Loucy (cell line): ENCODE measurements around the gene NOL12.

ENCODE experiments used
- H2AFZ ChIP-seq: fragments of 200-600 bp; sonication (generic); 2 replicates; pipeline ENCODE4 v1.6.0; 2016; ENCODE audit warnings: antibody characterized with exemption, mild to moderate bottlenecking, low read length, moderate library complexity
- H3F3A ChIP-seq: fragments of 200-600 bp; 2 replicates; pipeline ENCODE4 v1.6.0; 2016; ENCODE audit warnings: antibody characterized with exemption, low read depth, mild to moderate bottlenecking
- H3K27me3 ChIP-seq: fragments of 200-600 bp; sonication (generic); 2 replicates; pipeline ENCODE4 v1.6.1; 2014; ENCODE audit warnings: low read length, mild to moderate bottlenecking; ENCODE audit not compliant: insufficient read depth, poor library complexity, severe bottlenecking
- H3K36me3 ChIP-seq: fragments of 200-600 bp; sonication (generic); 2 replicates; pipeline ENCODE4 v1.6.1; 2016; ENCODE audit warnings: low read length; ENCODE audit not compliant: insufficient read depth
- H3K4me1 ChIP-seq: fragments of 200-600 bp; sonication (generic); 2 replicates; pipeline ENCODE4 v1.5.1; 2014; ENCODE audit warnings: low read length, mild to moderate bottlenecking; ENCODE audit not compliant: insufficient read depth, poor library complexity, severe bottlenecking
- H3K4me2 ChIP-seq: fragments of 200-600 bp; sonication (generic); 2 replicates; pipeline ENCODE4 v1.6.0; 2014; ENCODE audit warnings: antibody characterized with exemption, low read length, low read depth, mild to moderate bottlenecking; ENCODE audit not compliant: poor library complexity, severe bottlenecking
- H3K4me3 ChIP-seq: fragments of 200-600 bp; sonication (generic); 2 replicates; pipeline ENCODE4 v1.5.1; 2014; ENCODE audit warnings: low read length, mild to moderate bottlenecking, mixed read lengths; ENCODE audit not compliant: poor library complexity, severe bottlenecking
- H3K79me2 ChIP-seq: fragments of 200-600 bp; sonication (generic); 2 replicates; pipeline ENCODE4 v1.6.1; 2014; ENCODE audit warnings: low read length; ENCODE audit not compliant: insufficient read depth
- H3K9ac ChIP-seq: fragments of 200-600 bp; sonication (generic); 2 replicates; pipeline ENCODE4 v1.6.0; 2014; ENCODE audit warnings: mild to moderate bottlenecking, low read depth, low read length, moderate library complexity; ENCODE audit not compliant: poor library complexity, severe bottlenecking
- H3K9me2 ChIP-seq: fragments of 200-600 bp; sonication (generic); replicated peaks from 2 replicates; pipeline ENCODE4 v1.6.1; 2016; ENCODE audit warnings: low read depth, low read length, mixed read lengths
- H3K9me3 ChIP-seq: fragments of 200-600 bp; sonication (generic); 2 replicates; pipeline ENCODE4 v1.6.1; 2014; ENCODE audit warnings: mild to moderate bottlenecking, antibody characterized with exemption, low read length, low read depth; ENCODE audit not compliant: insufficient read depth
- H4K20me1 ChIP-seq: fragments of 200-600 bp; sonication (generic); 2 replicates; pipeline ENCODE4 v1.6.0; 2014; ENCODE audit warnings: antibody characterized with exemption, low read length, mild to moderate bottlenecking; ENCODE audit not compliant: insufficient read depth, poor library complexity, severe bottlenecking
- CTCF ChIP-seq: fragments of 200-600 bp; sonication (generic); conservative IDR thresholded peaks from 2 replicates; pipeline ENCODE4 v1.5.1; 2014; ENCODE audit warnings: mild to moderate bottlenecking, antibody characterized with exemption, low read length
- EZH2phosphoT487 ChIP-seq: fragments of 200-600 bp; IDR thresholded peaks from 2 replicates; pipeline ENCODE4 v1.6.1; 2018; ENCODE audit warnings: antibody characterized with exemption, mild to moderate bottlenecking, moderate library complexity, borderline replicate concordance

The NOL12 gene

GRCh38 chr22:37669586-37669985 lies 16.6 kb upstream of the NOL12 start:
- H3K27me3 ChIP-seq: no peaks in the 10 kb centered on the region
- peaks cover 28% of the 10 kb centered on the region; the same call in 1 of the 2 replicates for H3K36me3 ChIP-seq
- no peak for TF ChIP-seq CTCF
- no peak for TF ChIP-seq EZH2phosphoT487
- no peak overlapping the region for H3K4me2 ChIP-seq
- no peak overlapping the region for H2AFZ ChIP-seq
- H3K4me3 ChIP-seq: no peak overlapping the region
- no peak overlapping the region for H3K9ac ChIP-seq
- no peaks in the 10 kb centered on the region for H3F3A ChIP-seq
- peaks cover 26% of the 10 kb centered on the region for H3K4me1 ChIP-seq
- peaks cover 16% of the 10 kb centered on the region for H4K20me1 ChIP-seq
- no peaks in the 10 kb centered on the region for H3K9me3 ChIP-seq
- no peaks in the 10 kb centered on the region for H3K9me2 ChIP-seq
- peaks cover 45% of the 10 kb centered on the region for H3K79me2 ChIP-seq

- Histone ChIP-seq H3K36me3 (peaks cover 3% of the 10 kb centered on the region; the same call in 1 of the 2 replicates), H3K4me2 (peak overlapping the region; percentile 27), H4K20me1 (peaks cover under 1% of the 10 kb centered on the region), H3F3A (0 out of 2 replicates have a peak, but pooled peaks cover 7% of the 10 kb centered on the region), H3K9me3 (no peaks in the 10 kb centered on the region), H3K9me2 (no peaks in the 10 kb centered on the region), H3K4me1 (peaks cover 29% of the 10 kb centered on the region), H3K79me2 (peaks cover 41% of the 10 kb centered on the region), H3K27me3 (no peaks in the 10 kb centered on the region), H2AFZ (no peak overlapping the region), H3K4me3 (no peak overlapping the region), H3K9ac (peak overlapping the region; percentile 42)
- no peak; the same call in 1 of the 2 replicates for TF ChIP-seq CTCF
- no peak for TF ChIP-seq EZH2phosphoT487
Observed at GRCh38 chr22:37672206-37672919, 13.8 kb upstream of the NOL12 start.

GRCh38 chr22:37672920-37673455 lies 13.2 kb upstream of the NOL12 start:
- H4K20me1 ChIP-seq: peaks cover 6% of the 10 kb centered on the region
- H3K9ac ChIP-seq: peak overlapping the region; percentile 42
- peaks cover 45% of the 10 kb centered on the region for H3K79me2 ChIP-seq

More at GRCh38 chr22:37672920-37673455, 13.2 kb upstream of the NOL12 start:
- H3F3A ChIP-seq: 0 out of 2 replicates have a peak, but pooled peaks cover 9% of the 10 kb centered on the region
- TF ChIP-seq EZH2phosphoT487 (no peak), CTCF (no peak)
- no peaks in the 10 kb centered on the region for H3K9me3 ChIP-seq
- H3K9me2 ChIP-seq: no peaks in the 10 kb centered on the region
- H3K27me3 ChIP-seq: no peaks in the 10 kb centered on the region
- no peak overlapping the region for H3K4me3 ChIP-seq
- H3K4me2 ChIP-seq: peak overlapping the region; percentile 27
- peaks cover 31% of the 10 kb centered on the region for H3K4me1 ChIP-seq
- H3K36me3 ChIP-seq: peaks cover 2% of the 10 kb centered on the region; the same call in 1 of the 2 replicates
- H2AFZ ChIP-seq: no peak overlapping the region
